ENCODE results near the gene ERN2.

- TF ChIP-seq CTCF (IDR thresholded peaks at IDR 0.05; ENCODE audit: poor library complexity) (no peak), EZH2 (IDR thresholded peaks at IDR 0.05; ENCODE audit: borderline replicate concordance) (no peak)
Measured at GRCh38 chr16:23741675-23742303, 28.8 kb upstream of the ERN2 start.

All from hepatocyte (in vitro differentiated cells).